OCI-LY7 (cell line): ENCODE results near the gene CACNG8. TPM values are rescaled to one million over a fixed set of nuclear protein-coding genes. Genes with fewer than 3 reads are reported as not detected.

Source experiments
- BruUV-seq: library from RNA; stranded (reverse); fragments of 400-500 nt; replicated peaks from 2 replicates; lab custom pipeline; 2021; lab: Mats Ljungman, UMichigan
- CTCF ChIA-PET: fragments of 300-600 bp; sonication (Branson Sonifier 250); formaldehyde crosslinking; loops from one replicate; lab custom pipeline; 2022; ENCODE audit warnings: antibody characterized with exemption; ENCODE audit not compliant: unreplicated experiment; lab: Charles Lee
- POLR2A ChIA-PET: fragments of 300-600 bp; sonication (Branson Sonifier 250); formaldehyde crosslinking; loops from one replicate; lab custom pipeline; 2022; ENCODE audit warnings: antibody characterized with exemption; lab: Charles Lee
- DNase-seq: peaks from one replicate; pipeline ENCODE4 v3.0.0-alpha.2; 2015; ENCODE audit warnings: low spot score
- H2AFZ ChIP-seq: fragments of 200-600 bp; sonication (generic), shearing (Covaris generic); 2 replicates; pipeline ENCODE4 v1.6.1; 2014; ENCODE audit warnings: mild to moderate bottlenecking, antibody characterized with exemption, low read length, moderate library complexity
- H3K27ac ChIP-seq: fragments of 200-600 bp; sonication (generic); 2 replicates; pipeline ENCODE4 v1.5.1; 2014; ENCODE audit warnings: mixed run types, low read depth, mild to moderate bottlenecking, moderate library complexity, low read length, inconsistent platforms; ENCODE audit not compliant: poor library complexity, severe bottlenecking
- H3K36me3 ChIP-seq: fragments of 200-600 bp; sonication (generic); 2 replicates; pipeline ENCODE4 v1.6.1; 2014; ENCODE audit warnings: mild to moderate bottlenecking, antibody characterized with exemption, low read length, moderate library complexity, mixed read lengths; ENCODE audit not compliant: insufficient read depth
- H3K4me1 ChIP-seq: fragments of 200-600 bp; sonication (generic); 2 replicates; pipeline ENCODE4 v1.5.1; 2014; ENCODE audit warnings: mild to moderate bottlenecking, low read length; ENCODE audit not compliant: insufficient read depth, poor library complexity, severe bottlenecking
- H3K4me2 ChIP-seq: fragments of 200-600 bp; sonication (generic); 2 replicates; pipeline ENCODE4 v1.6.1; 2014; ENCODE audit warnings: mild to moderate bottlenecking, low read length
- H3K4me3 ChIP-seq: fragments of 200-600 bp; sonication (generic); 2 replicates; pipeline ENCODE4 v1.5.1; 2014; ENCODE audit warnings: mild to moderate bottlenecking, low read depth, low read length; ENCODE audit not compliant: poor library complexity, severe bottlenecking
- H3K79me2 ChIP-seq: fragments of 200-600 bp; sonication (generic); 2 replicates; pipeline ENCODE4 v1.6.1; 2016; ENCODE audit warnings: low read depth, mild to moderate bottlenecking, low read length, moderate library complexity, mixed read lengths; ENCODE audit not compliant: insufficient read depth
- H3K9me2 ChIP-seq: fragments of 200-600 bp; sonication (generic); 2 replicates; pipeline ENCODE4 v1.6.1; 2016; ENCODE audit warnings: mild to moderate bottlenecking, low read length, mixed read lengths; ENCODE audit not compliant: insufficient read depth
- H3K9me3 ChIP-seq: fragments of 200-600 bp; sonication (generic); 2 replicates; pipeline ENCODE4 v1.6.1; 2014; ENCODE audit warnings: mild to moderate bottlenecking, mixed run types, low read length, mixed read lengths
- H4K20me1 ChIP-seq: fragments of 200-600 bp; sonication (generic); 2 replicates; pipeline ENCODE4 v1.6.1; 2014; ENCODE audit warnings: mild to moderate bottlenecking, antibody characterized with exemption, low read length, moderate library complexity, mixed read lengths; ENCODE audit not compliant: insufficient read depth
- CTCF ChIP-seq: fragments of 200-600 bp; sonication (generic); conservative IDR thresholded peaks from 2 replicates; pipeline ENCODE4 v1.5.1; 2014; ENCODE audit warnings: mild to moderate bottlenecking, antibody characterized with exemption, low read length, moderate library complexity, mixed read lengths
- EZH2phosphoT487 ChIP-seq: fragments of 200-600 bp; sonication (generic); IDR thresholded peaks from 2 replicates; pipeline ENCODE4 v1.6.1; 2018; ENCODE audit warnings: low read depth, borderline replicate concordance, mild to moderate bottlenecking, mixed run types, antibody characterized with exemption, low read length, moderate library complexity, mixed read lengths
- intact Hi-C: fragments of 100-400 bp; cut with micrococcal nuclease; formaldehyde crosslinking; loops from one replicate; pipeline ENCODE4 v1.10.0; 2022; ENCODE audit not compliant: unreplicated experiment
- total RNA-seq, 2 experiments: library from RNA; depleted of rRNA in 1 of 2; stranded (reverse); fragments of >200 nt in 1 of 2; shearing (Covaris generic) in 1 of 2; gene quantifications; 2 replicates each; pipeline ENCODE4 v1.2.3, GENCODE V29; 2014 to 2022

Gene CACNG8
- total RNA-seq, 2 experiments from 2014 or later = not detected

GRCh38 chr19:54029930-54030490, 67.3 kb downstream of the CACNG8 start:
- Histone ChIP-seq H3K4me2 (no peak overlapping the region), H3K27ac (no peak overlapping the region), H3K79me2 (no peaks in the 10 kb centered on the region), H3K4me1 (no peaks in the 10 kb centered on the region), H3K9me2 (no peaks in the 10 kb centered on the region), H2AFZ (no peak overlapping the region), H3K9me3 (no peaks in the 10 kb centered on the region), H3K36me3 (no peaks in the 10 kb centered on the region), H4K20me1 (no peaks in the 10 kb centered on the region), H3K4me3 (no peak overlapping the region)
- intact Hi-C loops = loop anchor here (2.0 kb wide), 1 partner anchor 237 kb away; no protein-coding TSS in a partner anchor
- ChIA-PET CTCF (interaction anchor here (0.6 to 0.7 kb wide), 2 partner anchors 16 to 200 kb away, joined by 3 to 4 read pairs; no protein-coding TSS in a partner anchor), POLR2A (no interaction called here)
- peak; percentile 59 for DNase-seq
- no TSS peak for BruUV-seq
- peak; percentile 76 for TF ChIP-seq CTCF
- TF ChIP-seq EZH2phosphoT487 = no peak

GRCh38 chr19:54030895-54031586, 68.3 kb downstream of the CACNG8 start:
- no peaks in the 10 kb centered on the region for H3K9me3 ChIP-seq
- no peaks in the 10 kb centered on the region for H3K9me2 ChIP-seq
- H3K79me2 ChIP-seq = no peaks in the 10 kb centered on the region
- ChIA-PET POLR2A (no interaction called here), CTCF (interaction anchor here (0.6 kb wide), 1 partner anchor 118 kb away, joined by 3 read pairs; no protein-coding TSS in a partner anchor)
- H3K4me1 ChIP-seq = no peaks in the 10 kb centered on the region
- H2AFZ ChIP-seq = no peak overlapping the region
- DNase-seq = peak; percentile 14
- no TSS peak for BruUV-seq
- H3K4me3 ChIP-seq = no peak overlapping the region
- H3K36me3 ChIP-seq = no peaks in the 10 kb centered on the region
- no peak overlapping the region for H3K27ac ChIP-seq
- TF ChIP-seq CTCF = peak; percentile 70
- no peak for TF ChIP-seq EZH2phosphoT487
- no peak overlapping the region for H3K4me2 ChIP-seq
- no peaks in the 10 kb centered on the region for H4K20me1 ChIP-seq
- intact Hi-C loops = no loop called here
